Measurements from ENCODE around the gene MOB3A.

The MOB3A gene

DNA sequence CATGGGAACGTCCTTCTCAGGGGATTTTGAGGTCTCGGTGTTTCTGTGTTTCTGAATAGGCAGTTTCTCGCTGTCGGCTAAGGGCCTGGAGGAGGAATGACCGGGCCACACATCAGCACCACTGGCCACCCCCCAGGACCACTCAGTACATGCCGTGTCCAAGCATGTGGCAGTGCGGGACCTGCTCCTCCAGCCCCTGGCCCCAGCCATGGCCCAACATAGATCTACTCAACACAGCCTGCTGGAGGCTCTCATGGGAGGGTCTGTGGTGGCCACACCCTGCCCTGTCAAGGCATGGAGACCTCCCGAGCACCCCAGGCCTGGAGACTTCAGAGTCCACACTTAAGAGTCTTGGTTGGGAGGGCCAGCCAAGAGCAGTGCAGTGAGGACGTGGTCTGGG is 18.1 kb upstream of the MOB3A start:
- TF ChIP-seq, protein P1, sequence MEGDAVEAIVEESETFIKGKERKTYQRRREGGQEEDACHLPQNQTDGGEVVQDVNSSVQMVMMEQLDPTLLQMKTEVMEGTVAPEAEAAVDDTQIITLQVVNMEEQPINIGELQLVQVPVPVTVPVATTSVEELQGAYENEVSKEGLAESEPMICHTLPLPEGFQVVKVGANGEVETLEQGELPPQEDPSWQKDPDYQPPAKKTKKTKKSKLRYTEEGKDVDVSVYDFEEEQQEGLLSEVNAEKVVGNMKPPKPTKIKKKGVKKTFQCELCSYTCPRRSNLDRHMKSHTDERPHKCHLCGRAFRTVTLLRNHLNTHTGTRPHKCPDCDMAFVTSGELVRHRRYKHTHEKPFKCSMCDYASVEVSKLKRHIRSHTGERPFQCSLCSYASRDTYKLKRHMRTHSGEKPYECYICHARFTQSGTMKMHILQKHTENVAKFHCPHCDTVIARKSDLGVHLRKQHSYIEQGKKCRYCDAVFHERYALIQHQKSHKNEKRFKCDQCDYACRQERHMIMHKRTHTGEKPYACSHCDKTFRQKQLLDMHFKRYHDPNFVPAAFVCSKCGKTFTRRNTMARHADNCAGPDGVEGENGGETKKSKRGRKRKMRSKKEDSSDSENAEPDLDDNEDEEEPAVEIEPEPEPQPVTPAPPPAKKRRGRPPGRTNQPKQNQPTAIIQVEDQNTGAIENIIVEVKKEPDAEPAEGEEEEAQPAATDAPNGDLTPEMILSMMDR (IDR thresholded peaks at IDR 0.05) = no peak

DNA sequence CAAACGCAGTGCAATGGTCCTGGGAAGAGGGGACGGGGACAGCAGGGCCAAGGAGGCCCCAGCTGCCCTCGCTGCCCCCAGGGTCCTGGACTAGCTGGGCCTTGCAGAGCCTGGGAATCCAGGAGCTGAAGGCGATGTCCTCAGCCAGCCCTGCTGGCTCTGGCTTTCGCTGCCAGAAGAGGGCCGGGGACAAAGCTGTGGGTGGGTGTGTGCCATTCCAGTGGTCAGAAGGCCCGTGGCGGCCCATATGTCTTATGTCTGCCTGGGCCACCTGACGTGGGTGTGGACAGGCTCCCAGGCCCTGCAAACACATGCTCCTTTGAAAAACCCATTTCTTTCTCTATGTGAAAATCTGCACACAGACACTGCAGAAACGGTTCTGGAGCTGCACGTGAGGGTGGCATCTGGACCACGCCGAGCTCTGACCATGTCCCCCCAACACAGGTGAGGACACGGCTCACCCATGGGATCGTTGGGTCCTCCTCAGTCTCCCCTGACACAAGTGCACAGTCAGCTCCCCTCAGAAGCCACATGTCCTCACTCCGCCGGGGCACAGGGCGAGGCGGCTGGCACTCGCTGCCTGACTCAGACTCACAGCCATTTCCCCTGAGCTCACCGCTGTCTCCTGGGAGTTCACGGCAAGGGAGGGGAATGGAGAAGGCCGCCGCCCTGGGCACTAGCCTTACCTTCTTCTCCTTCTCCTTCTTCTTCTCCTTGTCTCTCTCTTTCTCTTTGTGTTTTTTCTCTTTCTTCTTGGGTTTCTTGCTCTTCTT is 17.5 kb upstream of the MOB3A start:
- TF ChIP-seq, protein P1 (IDR thresholded peaks at IDR 0.05) = no peak

DNA sequence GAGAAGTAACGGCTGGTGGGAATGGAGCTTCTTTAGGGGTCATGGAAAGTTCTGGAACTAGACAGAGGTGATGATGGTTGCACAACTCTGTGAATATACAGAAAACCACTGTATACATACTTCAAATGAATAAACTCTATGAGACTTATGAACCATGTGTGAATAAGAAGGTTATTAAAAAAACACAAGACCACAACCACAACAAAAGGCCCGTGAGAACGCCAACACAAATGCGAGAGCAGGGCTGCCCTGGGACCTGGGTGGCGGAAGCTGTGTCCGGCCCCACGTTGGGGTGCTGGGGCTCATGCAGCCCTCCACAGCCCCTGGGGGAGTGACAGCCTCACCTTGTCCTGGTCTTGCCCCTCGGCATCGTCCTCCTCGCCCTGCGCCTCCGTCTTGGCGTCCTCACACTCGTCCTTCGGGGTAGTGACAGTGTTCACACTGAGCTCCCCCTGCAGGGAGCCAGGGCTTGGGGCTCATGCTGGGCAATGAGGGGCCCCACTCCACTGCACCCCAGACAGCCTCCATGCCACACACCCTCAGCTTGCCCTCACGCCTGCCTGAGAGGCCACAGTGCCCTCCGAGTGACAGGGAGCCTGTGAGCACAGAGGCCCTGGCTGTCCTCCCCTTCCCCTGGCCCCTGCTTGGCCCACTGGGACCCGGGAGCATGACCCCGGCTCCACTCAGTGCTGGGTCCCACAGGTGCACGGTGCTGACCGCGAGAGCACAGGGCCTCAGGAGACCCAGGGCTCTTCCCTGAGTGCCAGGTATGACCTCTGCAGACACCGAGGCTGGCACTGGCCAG is 16.6 kb upstream of the MOB3A start:
- TF ChIP-seq, protein P1 (IDR thresholded peaks at IDR 0.05) = no peak

DNA sequence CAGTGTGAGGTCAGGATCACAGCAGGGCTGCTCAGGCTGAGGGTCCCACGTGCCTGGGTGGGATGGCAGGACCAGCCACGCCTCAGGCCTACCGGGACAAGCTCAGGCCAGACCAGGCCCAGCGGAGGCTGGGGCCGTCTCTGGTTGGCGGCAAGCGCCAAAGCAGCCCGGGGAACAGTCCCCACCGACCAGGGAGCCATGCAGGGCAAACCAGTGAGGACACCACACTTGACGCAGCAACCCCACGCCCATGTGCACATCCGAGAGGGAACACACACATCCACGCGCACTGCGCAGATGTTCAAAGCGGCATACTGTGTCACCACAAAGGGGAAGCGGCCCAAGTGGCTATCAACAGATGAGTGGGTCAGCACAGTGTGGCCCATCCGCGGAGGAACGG is 15.8 kb upstream of the MOB3A start:
- TF ChIP-seq, protein P1 (IDR thresholded peaks at IDR 0.05) = no peak

DNA sequence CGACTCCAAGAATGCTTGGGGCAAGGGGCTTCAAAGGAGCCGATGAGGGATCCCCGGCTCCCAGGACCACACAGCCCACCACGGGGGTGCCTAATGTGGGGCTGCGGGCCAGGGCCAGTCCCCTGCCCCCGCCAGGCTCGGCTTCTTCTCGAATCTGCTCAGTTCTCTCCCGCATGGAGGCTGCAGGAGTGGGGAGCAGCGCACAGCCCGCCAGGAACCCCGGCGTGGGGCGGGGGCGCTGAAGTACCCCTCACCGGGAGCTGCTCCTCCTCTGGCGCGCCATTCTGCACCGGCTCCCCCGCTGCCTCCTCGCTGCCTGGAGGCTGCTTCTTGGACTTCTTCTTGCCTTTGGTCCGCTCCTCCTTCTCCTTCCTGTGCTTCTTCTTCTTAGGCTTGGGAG is 15.3 kb upstream of the MOB3A start:
- TF ChIP-seq, protein P1 (IDR thresholded peaks at IDR 0.05) = no peak

DNA sequence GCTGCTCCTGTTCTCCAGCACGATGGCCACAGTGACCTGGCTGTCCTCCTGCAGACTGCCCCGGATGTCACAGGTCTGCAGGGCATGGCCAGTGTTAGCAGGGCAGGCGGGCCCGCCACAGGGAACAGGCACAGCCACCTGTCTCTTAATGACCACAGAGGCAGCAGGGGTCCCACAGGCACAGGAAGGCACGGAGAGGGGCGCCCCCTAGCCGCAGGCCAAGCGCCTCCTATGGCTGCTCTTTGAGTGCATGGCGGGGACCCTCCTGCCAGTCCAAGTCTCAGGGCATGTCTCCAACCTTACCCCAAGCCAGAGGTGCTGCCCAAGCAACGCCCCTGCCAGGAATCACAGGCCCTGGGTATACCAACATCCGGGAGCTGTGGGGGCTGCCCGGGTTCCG is 14.7 kb upstream of the MOB3A start:
- TF ChIP-seq, protein P1 (IDR thresholded peaks at IDR 0.05) = no peak

DNA sequence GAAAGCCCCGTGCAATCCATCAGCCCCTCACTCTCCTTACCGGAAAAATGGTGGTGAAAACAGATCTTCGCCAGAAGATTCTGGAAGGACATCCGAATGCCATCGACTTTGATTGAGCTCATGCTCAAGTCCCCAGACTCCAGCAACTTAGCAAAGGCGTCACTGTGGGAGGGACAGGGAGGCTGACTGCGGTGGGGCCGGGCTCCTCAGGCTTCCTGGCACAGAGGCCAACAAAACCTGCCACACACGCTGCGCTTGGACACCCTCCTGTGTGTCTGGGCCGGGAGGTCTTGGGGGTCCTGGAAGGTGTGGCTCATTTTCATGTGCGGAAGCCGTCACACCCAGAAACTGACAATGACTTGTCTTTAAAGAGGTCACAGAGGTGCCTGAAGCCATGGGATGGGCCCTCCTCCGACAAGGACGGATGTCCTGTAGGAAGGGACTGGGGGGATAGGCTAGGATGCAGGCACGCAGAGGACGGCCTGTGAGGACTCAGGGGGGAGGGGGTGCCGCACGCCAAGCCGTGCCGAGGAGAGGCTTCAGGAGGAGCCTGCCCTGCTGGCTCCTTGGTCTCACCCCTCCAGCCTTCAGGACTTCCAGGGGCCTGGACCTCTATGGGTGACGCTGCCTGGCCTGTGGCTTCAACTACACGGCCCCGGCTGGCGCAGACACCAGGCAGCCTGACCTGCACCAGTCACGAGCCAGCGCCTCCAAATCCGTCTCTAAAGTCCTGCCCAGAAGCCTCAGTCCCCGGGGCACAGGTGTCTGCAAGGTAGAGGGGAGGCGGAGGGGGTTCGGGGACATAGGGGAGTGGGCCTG is 13.1 kb upstream of the MOB3A start:
- TF ChIP-seq, protein P1 (IDR thresholded peaks at IDR 0.05) = no peak

All from LNCAP (cell line).